ENCODE data around the gene RNF141.

Gene RNF141

GRCh38 chr11:10524471-10524870 lies 16.5 kb downstream of the RNF141 start:
- H3K27ac ChIP-seq, result no peak overlapping the region
- TF ChIP-seq ZFX (IDR thresholded peaks at IDR 0.05; ENCODE audit: borderline replicate concordance), result no peak
- TF ChIP-seq CTCF (IDR thresholded peaks at IDR 0.05), result no peak

GRCh38 chr11:10522921-10523320 lies 18.1 kb downstream of the RNF141 start:
- no peak for TF ChIP-seq CTCF (IDR thresholded peaks at IDR 0.05)
- TF ChIP-seq ZFX (IDR thresholded peaks at IDR 0.05; ENCODE audit: borderline replicate concordance), result no peak
- no peak overlapping the region for H3K27ac ChIP-seq

- TF ChIP-seq CTCF (IDR thresholded peaks at IDR 0.05) (no peak), ZFX (IDR thresholded peaks at IDR 0.05; ENCODE audit: borderline replicate concordance) (no peak)
- no peak overlapping the region for H3K27ac ChIP-seq
Observed at GRCh38 chr11:10522276-10522675, 18.7 kb downstream of the RNF141 start.

- TF ChIP-seq ZFX (IDR thresholded peaks at IDR 0.05; ENCODE audit: borderline replicate concordance), result no peak
- TF ChIP-seq CTCF (IDR thresholded peaks at IDR 0.05), result no peak
- H3K27ac ChIP-seq, result no peak overlapping the region
Observed at GRCh38 chr11:10520562-10520961, 20.4 kb downstream of the RNF141 start.

GRCh38 chr11:10519630-10520029 lies 21.4 kb downstream of the RNF141 start:
- peak overlapping the region; percentile 35 for H3K27ac ChIP-seq
- no peak for TF ChIP-seq CTCF (IDR thresholded peaks at IDR 0.05)
- no peak for TF ChIP-seq ZFX (IDR thresholded peaks at IDR 0.05; ENCODE audit: borderline replicate concordance)

GRCh38 chr11:10518891-10519290 lies 22.1 kb downstream of the RNF141 start:
- H3K27ac ChIP-seq, result peak overlapping the region; percentile 35
- TF ChIP-seq CTCF (IDR thresholded peaks at IDR 0.05), result no peak
- TF ChIP-seq ZFX (IDR thresholded peaks at IDR 0.05; ENCODE audit: borderline replicate concordance), result no peak

GRCh38 chr11:10518123-10518522 lies 22.9 kb downstream of the RNF141 start:
- H3K27ac ChIP-seq, result no peak overlapping the region
- no peak for TF ChIP-seq ZFX (IDR thresholded peaks at IDR 0.05; ENCODE audit: borderline replicate concordance)
- TF ChIP-seq CTCF (IDR thresholded peaks at IDR 0.05), result no peak
